Measurements from ENCODE around the gene PTPRU. TPM values are rescaled to one million over a fixed set of nuclear protein-coding genes. Genes with fewer than 3 reads are reported as not detected.

The PTPRU gene
- total RNA-seq, 1 experiment from 2014 or later: 40.7 TPM

GRCh38 chr1:29297450-29297849 lies 61.1 kb downstream of the PTPRU start (continued):
- no peak for TF ChIP-seq SIN3A (IDR thresholded peaks at IDR 0.05; ENCODE audit: low read depth)
- TF ChIP-seq ZFX (IDR thresholded peaks at IDR 0.05): no peak
- no peak for TF ChIP-seq REST (IDR thresholded peaks at IDR 0.05; ENCODE audit: low read depth)
- TF ChIP-seq EGR1 (IDR thresholded peaks at IDR 0.05; ENCODE audit: low read depth): no peak

- TF ChIP-seq JUND (IDR thresholded peaks at IDR 0.05): no peak
- TF ChIP-seq RAD21 (IDR thresholded peaks at IDR 0.05; ENCODE audit: low read depth): no peak
- no peak for TF ChIP-seq CTCF (IDR thresholded peaks at IDR 0.05 in 2 of 3, conservative IDR thresholded peaks at IDR 0.05 in 1 of 3; ENCODE audit: borderline replicate concordance in 1 of 3, insufficient read depth in 1 of 3, low read depth in 2 of 3, low read length in 2 of 3)
- TF ChIP-seq CEBPB (IDR thresholded peaks at IDR 0.05; ENCODE audit: low read depth): no peak
- no peak for TF ChIP-seq POLR2AphosphoS5 (IDR thresholded peaks at IDR 0.05; ENCODE audit: low read depth, low read length)
- TF ChIP-seq FOSL1 (IDR thresholded peaks at IDR 0.05; ENCODE audit: low read depth): no peak
- TF ChIP-seq EZH2phosphoT487 (IDR thresholded peaks at IDR 0.05; ENCODE audit: borderline replicate concordance): no peak
- no peak for TF ChIP-seq ZFX (IDR thresholded peaks at IDR 0.05)
- no peak for TF ChIP-seq ZNF274 (IDR thresholded peaks at IDR 0.05; ENCODE audit: low read depth, low read length)
- Histone ChIP-seq H3K4me1 (ENCODE audit: control insufficient read depth in 1 of 2, insufficient read depth in 2 of 2, low read length in 2 of 2) (no peaks in the 10 kb centered on the region), H3K4me2 (ENCODE audit: low read length) (no peak overlapping the region), H3K36me3 (ENCODE audit: control insufficient read depth in 1 of 2, insufficient read depth in 2 of 2, low read length in 2 of 2) (no peaks in the 10 kb centered on the region), H3K9me2 (ENCODE audit: insufficient read depth) (no peaks in the 10 kb centered on the region), H2AFZ (ENCODE audit: low read depth, low read length, poor library complexity, severe bottlenecking) (no peak overlapping the region), H3K4me3 (replicated peaks in 1 of 2; ENCODE audit: low read depth in 1 of 2, low read length in 2 of 2) (no peak overlapping the region), H4K20me1 (ENCODE audit: insufficient read depth) (no peaks in the 10 kb centered on the region), H3K79me2 (ENCODE audit: insufficient read depth, low read length) (no peaks in the 10 kb centered on the region), H3K27me3 (ENCODE audit: insufficient read depth, low read length) (no peaks in the 10 kb centered on the region), H3K27ac (ENCODE audit: low read depth, low read length) (no peak overlapping the region), H3K9me3 (ENCODE audit: control insufficient read depth in 1 of 2, insufficient read depth in 1 of 2, low read depth in 1 of 2, low read length in 2 of 2) (no peaks in the 10 kb centered on the region), H3K9ac (ENCODE audit: low read length) (no peak overlapping the region)
- POLR2A ChIA-PET: no interaction called here
- CTCF ChIA-PET: no interaction called here
- intact Hi-C loops (cut with micrococcal nuclease): no loop called here
- no TSS peak for BruUV-seq (replicated peaks)
- no peak for ATAC-seq
- no peak for DNase-seq (ENCODE audit: low read depth, low spot score)
- RAD21 ChIA-PET (ENCODE audit: low non-redundant PET in 1 of 2, low total read pairs in 2 of 2, uncharacterized antibody in 2 of 2, unreplicated experiment in 2 of 2): no interaction called here
Observed at GRCh38 chr1:29298246-29298645, 61.9 kb downstream of the PTPRU start.
